Umbilical cord (tissue), 2 donors: ENCODE measurements around the gene SANBR. TPM values are rescaled to one million over a fixed set of nuclear protein-coding genes. Genes with fewer than 3 reads are reported as not detected.
"Not testable (repeated sequence)": the region's sequence is repeated elsewhere in the genome, so short reads cannot be mapped to it uniquely, and the experiment has no call there.

Experiments
- DNase-seq: peaks from one replicate; pipeline ENCODE4 v3.0.0-alpha.2; 2015; ENCODE audit warnings: low spot score
- total RNA-seq: library from RNA; depleted of rRNA; stranded (reverse); fragments of >200 nt; gene quantifications from one replicate; pipeline ENCODE4 v1.2.3, GENCODE V29; 2014; ENCODE audit warnings: low replicate concordance; ENCODE audit not compliant: insufficient read depth

SANBR gene
- total RNA-seq: 27.7 TPM

DNA sequence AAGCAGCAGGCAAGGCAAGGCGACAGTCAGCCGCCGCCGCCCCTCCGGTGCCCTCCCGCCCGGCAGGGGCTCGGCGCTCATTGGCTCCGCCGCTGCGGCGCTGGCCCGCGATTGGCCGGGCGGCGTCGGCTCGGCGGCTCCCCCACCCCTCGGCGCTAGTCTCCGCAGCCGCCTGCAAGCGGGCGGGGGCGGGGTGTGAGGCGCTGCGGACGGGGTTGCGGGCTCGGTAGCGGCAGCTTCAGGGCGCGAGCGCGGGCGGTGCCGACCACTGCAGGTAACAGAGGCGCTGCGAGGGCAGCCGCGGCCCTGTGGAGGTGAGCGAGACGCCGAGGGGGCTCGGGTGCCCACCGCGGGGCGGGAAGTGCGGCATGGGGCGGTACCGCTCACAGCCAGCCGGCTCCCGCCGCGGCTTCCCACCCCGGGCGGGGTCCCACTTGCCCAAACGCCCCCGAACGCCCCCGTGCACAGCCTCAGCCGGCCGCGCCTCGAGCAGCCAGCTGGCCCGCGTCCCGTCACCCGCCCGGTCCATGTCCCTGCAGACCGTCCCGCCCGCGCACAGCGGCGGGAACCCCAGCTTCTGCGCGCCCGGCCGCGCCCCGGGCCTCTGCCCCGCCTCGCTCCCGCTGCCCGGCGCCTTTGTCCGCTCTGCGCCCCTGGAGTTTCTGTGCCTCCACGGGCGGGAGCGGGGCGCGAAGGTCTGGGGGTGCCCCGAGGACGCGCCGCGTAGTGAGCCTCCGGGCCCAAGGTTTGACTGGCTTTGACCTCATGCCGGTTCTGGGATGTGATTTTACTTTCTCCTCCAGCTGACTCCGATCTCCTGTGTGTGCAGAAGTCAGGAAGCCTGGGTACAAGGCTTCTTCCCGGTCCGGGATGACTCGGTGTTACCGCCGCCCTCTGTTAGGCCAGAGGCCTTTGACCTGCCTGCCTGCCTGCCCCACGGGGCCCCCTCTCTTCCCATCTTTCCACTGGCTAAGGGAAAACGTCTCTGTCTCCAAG lies at the start of gene SANBR:
Gene SANBR (plus strand): TSS at position 158 of the 996 bp plus-strand sequence. CDS start 4,480 bp downstream, outside the sequence.
- DNase-seq: peak; percentile 91

DNA sequence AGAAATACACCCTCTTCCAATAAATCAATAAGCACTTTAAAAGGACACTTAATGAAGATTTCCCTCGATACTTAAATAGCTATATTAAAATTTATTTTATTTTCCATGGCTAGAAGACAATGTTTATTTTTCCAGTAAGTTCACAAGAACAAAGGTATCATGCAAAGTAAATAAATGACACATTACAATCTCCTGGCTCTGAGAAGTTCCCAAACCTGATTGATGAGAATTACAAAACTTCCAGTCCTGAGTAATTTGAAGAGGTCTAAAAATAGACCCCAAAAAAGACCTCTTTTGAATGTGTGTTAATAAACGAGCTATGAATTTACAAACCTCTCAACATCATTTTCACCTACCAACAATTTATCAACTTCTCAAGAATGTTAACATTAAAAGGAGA lies 49.7 kb upstream of the SANBR start:
- DNase-seq: no peak

DNA sequence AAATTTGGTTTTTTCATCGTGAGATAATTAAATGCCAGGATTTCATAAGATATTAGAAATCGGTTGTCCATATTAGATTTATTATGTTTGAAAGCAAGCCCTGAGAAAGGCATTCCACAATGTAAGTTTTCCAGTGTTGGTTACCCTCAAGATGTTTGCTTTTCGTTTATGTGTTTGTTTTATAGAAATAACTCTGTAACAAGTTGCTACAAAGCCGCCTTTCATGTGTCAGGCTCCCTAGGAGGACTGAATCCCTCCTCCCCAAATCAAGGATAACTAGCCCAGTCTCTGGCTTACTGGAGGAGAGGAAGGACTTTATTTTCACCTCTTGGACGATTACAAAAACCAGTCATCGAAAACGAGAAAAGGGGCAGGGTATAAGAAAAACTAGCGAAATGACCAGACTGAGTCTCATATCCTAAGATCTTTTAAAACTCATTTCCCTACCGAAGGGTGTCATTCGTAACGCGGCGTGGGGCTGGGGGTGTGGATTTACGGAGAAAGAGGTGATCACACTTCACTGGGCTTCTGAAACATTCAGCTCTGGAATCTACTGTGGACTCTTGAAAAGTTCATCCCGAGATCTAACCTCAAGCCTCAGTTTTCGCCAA lies 49.2 kb upstream of the SANBR start:
- no peak for DNase-seq

DNA sequence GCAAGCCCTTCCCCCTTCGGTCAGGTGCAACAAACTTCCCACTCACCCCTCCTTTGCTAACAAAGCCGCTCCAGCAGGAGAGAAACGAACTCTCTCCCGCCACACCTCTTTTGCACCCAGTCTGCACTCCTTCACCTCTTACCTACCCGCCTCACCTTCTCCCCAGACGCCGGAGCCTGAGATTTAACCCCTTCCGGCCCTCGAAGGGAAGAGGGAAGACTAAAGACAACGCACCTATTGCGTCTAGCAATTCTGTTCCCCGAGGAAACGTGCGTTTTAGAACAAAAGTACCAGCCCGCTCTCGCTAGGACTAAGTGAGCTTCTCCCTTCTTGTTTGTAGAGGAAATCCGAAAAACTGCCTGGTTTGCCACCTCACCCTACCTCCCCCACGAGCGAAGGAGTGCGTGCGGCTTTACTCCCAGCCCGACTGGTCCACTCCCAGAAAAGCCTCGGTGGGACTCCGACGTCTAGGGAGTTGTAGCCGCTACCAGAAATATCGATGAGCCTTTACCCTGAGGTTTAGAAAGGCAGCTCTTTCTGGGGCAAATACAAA lies 48.6 kb upstream of the SANBR start:
- DNase-seq: peak; percentile 91

DNA sequence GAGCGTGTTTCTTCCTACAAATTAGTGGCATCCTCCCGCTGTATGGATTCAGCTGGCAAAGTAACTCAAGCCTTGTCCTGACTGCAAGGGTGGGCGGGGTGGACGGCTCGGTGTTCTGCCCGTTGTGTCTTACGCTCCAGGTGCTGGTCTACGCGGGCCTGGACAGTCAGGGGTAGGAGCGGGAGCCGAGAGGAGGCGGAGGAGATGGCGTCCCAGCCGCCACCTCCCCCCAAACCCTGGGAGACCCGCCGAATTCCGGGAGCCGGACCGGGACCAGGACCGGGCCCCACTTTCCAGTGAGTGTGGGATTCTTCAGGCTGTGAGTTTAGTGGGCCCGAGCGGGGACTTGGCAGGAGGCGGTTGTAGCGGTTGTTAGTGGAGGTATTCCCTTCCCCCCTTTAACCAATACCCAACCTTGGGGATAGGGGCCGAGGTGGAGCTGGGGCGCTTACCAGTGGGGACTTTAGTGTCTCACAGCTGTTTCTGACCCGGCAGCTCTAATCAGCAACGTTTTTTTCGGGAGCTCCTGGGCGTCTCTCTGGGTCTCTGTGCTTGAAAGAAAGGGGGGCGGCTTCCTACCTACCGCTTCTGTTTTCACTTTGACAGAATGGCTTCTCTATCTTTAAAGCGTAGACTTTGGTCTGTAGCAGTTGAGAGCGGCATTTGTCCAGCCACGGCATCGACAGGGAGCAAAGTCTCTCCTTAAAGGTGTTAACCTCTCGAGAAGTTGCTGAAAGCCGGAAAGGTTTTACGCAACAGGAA lies 47.9 kb upstream of the SANBR start, which contains the start of the genes PEX13 and PUS10:
Gene PEX13 (plus strand): TSS at position 165 of the 762 bp plus-strand sequence. CDS start 40 bp downstream, at position 205.
Gene PUS10 (minus strand): TSS at position 700 of the 762 bp plus-strand sequence. CDS start 6,365 bp downstream, outside the sequence.
- peak; percentile 90 for DNase-seq

DNA sequence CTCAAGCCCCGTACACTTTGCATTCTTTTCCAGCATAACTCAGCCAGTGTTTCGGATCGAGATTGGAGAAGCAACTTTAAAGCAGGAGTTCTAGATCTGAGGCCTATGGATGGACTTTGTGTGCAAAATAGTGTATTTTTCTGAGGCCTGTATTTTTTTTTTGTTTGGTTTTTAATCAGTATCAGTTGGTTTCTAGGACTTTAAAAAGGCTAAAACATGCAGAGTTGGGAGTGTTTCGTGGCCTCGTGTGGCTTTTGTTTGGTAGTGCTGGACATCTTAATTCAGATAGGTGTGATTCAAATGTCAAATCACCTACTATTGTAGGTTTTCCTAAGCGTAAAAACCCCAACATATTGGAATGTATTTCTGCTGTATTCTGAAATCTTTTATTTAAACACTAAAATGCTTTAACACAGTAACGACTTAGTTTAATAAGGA lies 47.3 kb upstream of the SANBR start:
- no peak for DNase-seq

DNA sequence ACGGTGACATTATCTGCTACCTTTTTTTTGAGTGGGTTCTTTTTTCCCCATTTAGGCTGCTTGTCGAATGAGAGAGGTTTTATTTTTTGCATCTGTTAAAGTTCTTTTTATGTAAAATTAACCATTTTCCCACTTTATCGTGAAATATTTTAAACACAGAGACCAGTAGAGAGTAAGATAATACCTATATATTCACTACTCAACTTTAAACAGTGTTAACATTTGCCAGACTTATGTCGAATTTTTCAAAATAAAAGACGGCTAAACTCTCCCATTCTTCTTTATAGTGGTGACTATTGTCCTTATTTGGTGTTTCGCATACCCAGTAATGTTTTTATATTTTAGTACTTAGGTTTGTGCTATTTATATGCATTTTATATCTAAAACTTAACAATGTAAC lies 46.9 kb upstream of the SANBR start:
- no peak for DNase-seq

DNA sequence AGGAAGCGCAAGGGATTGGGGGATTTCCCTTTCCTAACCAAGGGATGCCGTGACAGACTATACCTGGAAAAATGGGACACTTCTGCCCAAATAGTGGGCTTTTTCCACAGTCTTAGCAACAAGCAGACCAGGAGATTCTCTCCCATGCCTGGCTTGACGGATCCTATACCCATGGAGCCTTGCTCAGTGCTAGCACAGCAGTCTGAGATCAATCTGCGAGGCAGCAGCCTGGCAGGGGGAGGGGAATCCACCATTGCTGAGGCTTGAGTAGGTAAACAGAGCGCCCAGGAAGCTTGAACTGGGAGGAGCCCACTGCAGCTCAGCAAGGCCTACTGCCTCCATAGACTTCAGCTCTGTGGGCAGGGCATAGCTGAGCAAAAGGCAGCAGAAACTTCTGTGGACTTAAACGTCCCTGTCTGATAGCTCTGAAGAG lies 44.4 kb upstream of the SANBR start:
- no peak for DNase-seq

DNA sequence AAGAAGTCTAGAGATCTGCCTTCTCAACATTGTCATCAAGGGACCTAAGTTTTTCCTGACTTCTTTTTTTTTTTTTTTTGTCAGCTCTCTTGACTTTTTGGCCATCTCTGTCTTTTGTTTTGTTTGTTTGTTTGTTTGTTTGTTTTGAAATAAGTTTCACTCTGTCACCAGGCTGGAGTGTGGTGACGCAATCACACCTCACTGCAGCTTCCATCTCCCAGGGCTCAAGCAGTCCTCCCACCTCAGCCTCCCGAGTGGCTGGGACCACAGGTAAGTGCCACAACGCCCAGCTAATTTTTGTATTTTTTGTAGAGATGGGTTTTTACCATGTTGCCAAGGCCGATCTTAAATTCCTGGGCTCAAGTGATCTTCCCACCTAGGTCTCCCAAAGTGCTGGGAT lies 42.0 kb upstream of the SANBR start:
- DNase-seq: no peak

DNA sequence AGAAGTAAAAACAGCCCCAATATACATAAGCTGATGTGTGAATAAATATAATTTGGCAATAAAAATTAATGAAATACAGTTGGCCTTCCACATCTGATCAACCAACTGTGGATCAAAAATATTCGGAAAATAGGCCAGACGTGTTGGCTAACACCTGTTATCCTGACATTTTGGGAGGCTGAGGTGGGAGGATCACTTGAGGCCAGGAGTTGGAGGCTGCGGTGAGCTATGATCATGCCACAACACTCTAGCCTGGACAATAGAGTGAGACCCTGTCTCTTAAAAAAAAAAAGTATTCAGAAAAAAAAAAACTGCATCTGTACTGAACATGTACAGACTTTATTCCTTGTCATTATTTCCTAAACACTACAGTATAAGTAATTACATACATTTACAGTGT lies 36.1 kb upstream of the SANBR start:
- DNase-seq: no peak

DNA sequence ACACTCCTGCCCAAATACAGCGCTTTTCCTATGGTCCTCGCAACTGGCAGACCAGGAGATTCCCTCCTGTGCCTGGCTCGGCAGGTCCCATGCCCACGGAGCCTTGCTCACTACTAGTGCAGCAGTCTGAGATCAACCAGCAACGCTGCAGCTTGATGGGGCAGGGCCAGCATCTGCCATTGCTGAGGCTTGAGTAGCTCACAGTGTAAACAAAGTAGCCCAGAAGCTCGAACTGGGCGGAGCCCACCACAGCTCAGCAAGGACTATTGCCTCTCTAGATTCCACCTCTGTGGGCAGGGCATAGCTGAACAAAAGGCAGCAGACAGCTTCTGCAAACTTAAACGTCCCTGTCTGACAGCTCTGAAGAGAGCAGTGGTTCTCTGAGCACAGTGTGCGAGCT lies 31.1 kb upstream of the SANBR start:
- not testable (repeated sequence) for DNase-seq

DNA sequence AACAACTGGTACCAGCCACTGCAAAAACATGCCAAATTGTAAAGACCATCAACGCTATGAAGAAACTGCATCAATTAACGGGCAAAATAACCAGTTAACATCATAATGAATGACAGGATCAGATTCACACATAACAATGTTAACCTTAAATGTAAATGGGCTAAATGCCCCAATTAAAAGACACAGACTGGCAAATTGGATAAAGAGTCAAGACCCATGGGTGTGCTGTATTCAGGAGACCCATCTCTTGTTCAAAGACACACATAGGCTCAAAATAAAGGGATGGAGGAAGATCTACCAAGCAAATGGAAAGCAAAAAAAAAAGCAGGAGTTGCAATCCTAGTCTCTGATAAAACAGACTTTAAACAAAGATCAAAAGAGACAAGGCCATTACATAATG lies 29.0 kb upstream of the SANBR start:
- DNase-seq: not testable (repeated sequence)

DNA sequence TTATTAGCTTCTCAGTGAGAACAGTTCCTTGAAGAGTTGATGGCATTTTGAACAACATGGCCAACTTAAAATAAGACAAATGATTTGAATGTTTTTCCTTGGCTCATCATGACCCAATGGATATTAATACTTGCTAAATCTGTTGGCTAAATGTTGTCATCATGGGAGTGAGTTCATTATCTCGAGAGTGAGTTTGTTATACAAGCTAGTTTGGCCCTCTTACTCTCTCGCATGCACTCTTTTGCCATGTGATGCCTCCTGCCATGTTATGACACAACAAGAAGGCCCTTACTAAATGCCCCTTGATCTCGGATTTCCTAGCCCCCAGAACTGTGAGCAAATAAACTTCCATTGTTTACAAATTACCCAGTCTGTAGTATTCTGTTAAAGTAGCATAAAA lies 22.9 kb upstream of the SANBR start:
- no peak for DNase-seq

DNA sequence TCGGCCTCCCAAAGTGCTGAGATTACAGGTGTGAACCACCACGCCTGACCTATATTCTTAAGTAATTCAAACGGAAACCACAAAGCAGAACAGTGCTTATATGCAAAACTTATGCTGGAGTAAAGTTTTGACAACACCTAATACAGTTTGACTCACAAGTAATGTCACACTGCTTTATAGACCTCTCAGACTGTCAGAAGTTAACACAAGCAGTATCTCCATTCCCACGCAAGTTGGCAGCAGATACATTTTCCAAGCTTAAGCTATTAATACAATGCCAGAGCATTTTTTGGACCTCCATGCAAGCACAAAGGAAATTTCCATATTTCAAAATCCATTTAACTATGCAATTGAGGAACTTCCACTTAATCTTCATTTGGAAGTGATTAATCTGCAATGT lies 21.0 kb upstream of the SANBR start:
- DNase-seq: no peak

DNA sequence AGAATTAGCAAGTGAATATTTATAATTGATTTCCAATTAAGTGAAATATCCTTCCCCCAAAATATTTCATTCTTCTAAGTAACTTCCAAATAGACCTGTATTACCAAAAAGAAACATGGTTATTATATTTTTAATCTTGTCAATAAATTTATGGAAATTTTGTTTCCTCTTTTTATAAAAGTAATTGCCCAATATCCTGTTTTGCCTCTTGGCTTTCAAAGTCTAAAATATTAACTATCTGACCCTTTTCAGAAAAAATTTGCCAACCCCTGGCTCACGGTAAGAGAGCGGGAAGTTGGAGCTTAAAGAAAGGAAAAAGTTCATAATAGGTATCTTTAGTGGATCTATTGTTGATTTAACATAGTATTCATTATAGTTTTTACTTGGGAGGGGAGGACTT lies 20.4 kb upstream of the SANBR start:
- no peak for DNase-seq

DNA sequence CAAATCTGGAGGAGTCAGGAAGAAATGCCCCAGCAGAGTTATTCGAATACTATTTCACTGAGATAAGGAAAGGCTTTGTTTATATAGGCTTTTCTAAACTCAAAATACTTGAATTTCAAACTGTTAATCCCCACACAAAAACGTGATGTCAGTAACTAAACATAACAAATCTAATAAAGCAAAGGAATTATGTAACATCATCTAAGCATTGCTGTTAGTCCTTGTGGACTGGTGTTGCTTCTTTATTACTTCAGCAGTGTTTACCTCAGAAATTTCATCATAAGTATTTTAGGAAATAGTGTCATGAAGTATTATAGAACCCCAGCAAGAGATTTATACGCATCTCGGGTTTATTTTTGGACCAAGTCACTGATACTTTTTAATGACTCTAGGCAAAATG lies 19.7 kb upstream of the SANBR start:
- no peak for DNase-seq

DNA sequence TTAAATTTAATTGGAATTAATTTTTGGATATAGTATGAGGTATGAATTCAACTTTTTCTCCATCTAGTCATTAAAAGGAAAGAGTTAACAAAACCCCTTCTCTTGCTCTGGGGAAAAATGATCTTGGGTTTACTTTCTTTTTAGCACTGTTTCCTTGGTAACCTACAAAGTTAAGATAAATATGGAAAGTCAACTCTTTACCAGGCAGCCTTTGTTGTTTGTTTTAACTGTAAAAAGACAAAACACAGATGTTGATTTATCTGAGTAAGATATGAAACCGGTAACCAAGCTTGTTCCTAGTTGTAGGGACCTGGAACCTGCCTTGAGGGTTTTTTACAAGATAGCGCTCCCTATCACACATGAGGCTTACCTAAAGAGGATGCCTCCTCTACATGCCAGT lies 10.1 kb upstream of the SANBR start:
- peak; percentile 8 for DNase-seq

DNA sequence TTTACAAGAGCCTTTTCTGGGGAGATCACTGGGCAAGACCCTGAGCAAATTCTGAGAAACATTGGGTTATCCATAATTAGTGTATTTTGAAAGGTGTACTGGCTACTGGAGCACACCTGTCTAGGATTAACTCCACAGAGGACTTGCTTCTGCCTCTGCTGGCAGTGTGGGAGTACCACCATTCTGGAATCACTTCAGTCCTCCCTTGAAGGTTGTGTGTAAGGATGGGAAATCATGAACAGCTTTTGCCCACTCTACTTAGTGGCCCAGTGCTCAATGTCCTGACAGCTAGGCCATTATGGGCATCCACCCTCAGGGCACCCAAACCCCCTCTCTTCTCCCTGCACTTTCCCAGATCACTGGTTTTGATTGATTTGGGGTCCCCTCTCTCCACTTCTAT lies 8.1 kb upstream of the SANBR start:
- DNase-seq: no peak

DNA sequence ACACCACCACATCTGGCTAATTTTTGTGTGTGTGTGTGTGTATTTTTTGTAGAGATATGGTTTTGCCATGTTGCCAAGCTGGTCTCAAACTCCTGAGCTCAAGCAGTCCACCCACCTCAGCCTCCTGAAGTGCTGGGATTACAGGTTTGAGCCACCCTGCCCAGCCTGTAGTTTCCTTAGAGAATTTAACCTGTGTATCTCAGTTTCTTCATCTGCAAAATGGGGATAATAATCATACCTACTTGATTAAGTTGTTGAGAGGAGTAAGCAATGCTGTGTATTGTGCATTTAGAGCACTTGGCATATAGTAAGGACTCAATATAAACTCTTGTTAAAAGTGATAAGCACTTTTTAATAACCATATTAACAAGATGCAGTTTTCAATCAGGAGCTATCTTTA lies 6.3 kb upstream of the SANBR start:
- DNase-seq: no peak

DNA sequence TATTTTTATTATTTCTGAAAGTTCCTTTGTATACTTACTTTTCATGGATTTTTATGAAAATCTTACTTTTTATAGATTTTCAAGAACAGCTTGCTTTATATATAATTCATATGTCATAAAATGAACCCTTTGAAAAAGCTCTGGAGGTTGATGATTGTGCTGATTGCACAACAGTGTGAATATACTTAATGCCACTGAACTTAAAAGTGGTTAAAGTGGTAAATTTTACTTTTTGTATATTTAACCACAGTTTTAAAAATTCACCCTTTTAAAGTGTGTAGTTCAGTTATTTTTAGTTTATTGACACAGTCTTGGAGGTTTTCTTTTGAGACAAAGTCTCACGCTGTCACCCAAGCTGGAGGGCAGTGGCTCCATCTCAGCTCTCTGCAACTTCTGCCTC lies 8.4 kb downstream of the SANBR start:
- DNase-seq: no peak

DNA sequence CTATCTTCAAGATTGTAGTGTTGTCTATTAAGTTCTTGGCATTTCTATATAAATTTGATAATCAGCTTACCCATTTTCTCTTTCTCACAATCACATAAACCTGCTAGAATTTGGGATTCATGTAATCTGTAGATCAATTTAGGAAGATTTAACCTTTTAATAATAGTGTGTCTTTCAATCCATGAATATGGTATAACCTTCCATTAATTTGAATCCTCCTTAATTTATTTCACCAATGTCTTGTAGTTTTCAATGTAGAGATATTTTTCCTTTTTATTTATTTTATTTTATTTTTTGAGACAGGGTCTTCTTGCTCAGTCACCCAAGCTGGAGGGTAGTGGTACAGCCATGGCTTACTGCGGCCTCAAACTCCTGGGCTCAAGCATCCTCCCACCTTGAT lies 20.2 kb downstream of the SANBR start:
- no peak for DNase-seq
